Endodermal cell (in vitro differentiated cells): Measurements from ENCODE around the gene VAC14. TPM values are rescaled to one million over a fixed set of nuclear protein-coding genes. Genes with fewer than 3 reads are reported as not detected.

Experiments used
- DNase-seq: peaks from one replicate; pipeline ENCODE4 v3.0.0-alpha.2; 2017
- H3K27ac ChIP-seq: 2 replicates; pipeline ENCODE4 v1.5.1; 2013; ENCODE audit warnings: mild to moderate bottlenecking, low read depth, low read length, moderate library complexity
- H3K27me3 ChIP-seq: 2 replicates; pipeline ENCODE4 v1.6.1; 2013; ENCODE audit warnings: mild to moderate bottlenecking, low read length, moderate library complexity; ENCODE audit not compliant: insufficient read depth, control insufficient read depth, poor library complexity, severe bottlenecking
- H3K36me3 ChIP-seq: 2 replicates; pipeline ENCODE4 v1.7.0; 2013; ENCODE audit warnings: mild to moderate bottlenecking, low read length, moderate library complexity; ENCODE audit not compliant: control insufficient read depth, insufficient read depth
- H3K4me1 ChIP-seq: one replicate; pipeline ENCODE4 v1.7.0; 2013; ENCODE audit warnings: low read length; ENCODE audit not compliant: control insufficient read depth, insufficient read depth
- H3K4me3 ChIP-seq: 2 replicates; pipeline ENCODE4 v1.5.1; 2013; ENCODE audit warnings: mild to moderate bottlenecking, low read length, moderate library complexity
- H3K9ac ChIP-seq: 2 replicates; pipeline ENCODE4 v1.6.1; 2013; ENCODE audit warnings: mild to moderate bottlenecking, low read length, moderate library complexity; ENCODE audit not compliant: poor library complexity, severe bottlenecking; ENCODE audit errors: extremely low read depth
- H3K9me3 ChIP-seq: 2 replicates; pipeline ENCODE4 v1.6.1; 2013; ENCODE audit warnings: mild to moderate bottlenecking, low read length, moderate library complexity; ENCODE audit not compliant: control insufficient read depth
- H3K27ac Mint-ChIP-seq: 2 replicates; pipeline ENCODE4 v1.8.0; 2020; ENCODE audit warnings: mixed read lengths
- H3K27me3 Mint-ChIP-seq: 2 replicates; pipeline ENCODE4 v1.8.0; 2021; ENCODE audit warnings: mild to moderate bottlenecking, mixed read lengths; ENCODE audit not compliant: insufficient read depth
- H3K36me3 Mint-ChIP-seq: 2 replicates; pipeline ENCODE4 v1.8.0; 2020; ENCODE audit warnings: low read depth, mixed read lengths
- H3K4me1 Mint-ChIP-seq: 2 replicates; pipeline ENCODE4 v1.8.0; 2020; ENCODE audit warnings: mixed read lengths
- H3K4me3 Mint-ChIP-seq: 2 replicates; pipeline ENCODE4 v1.8.0; 2020; ENCODE audit warnings: mild to moderate bottlenecking, moderate library complexity, mixed read lengths
- H3K9me3 Mint-ChIP-seq: 2 replicates; pipeline ENCODE4 v1.8.0; 2020; ENCODE audit warnings: mild to moderate bottlenecking, mixed read lengths
- WGBS, 2 experiments: methylation state at CpG; one replicate each; pipeline versions ENCODE4 v1.1.5 to v1.1.7; 2013; ENCODE audit warnings: missing lambda C conversion rate in 2 of 2, mixed read lengths in 1 of 2; ENCODE audit not compliant: insufficient coverage in 1 of 2, insufficient read length in 1 of 2; 5-methylcytosine and 5-hydroxymethylcytosine counted together
- total RNA-seq, 2 donors: library from RNA; stranded (reverse); fragmentation: NEBNext Ultra II Directional in 1 of 2; extraction: Animal tissue kit (Norgen Biotek cat#: 25700) in 1 of 2; gene quantifications; 2 replicates in 1 of 2; 3 replicates in 1 of 2; pipeline ENCODE4 v1.2.1, GENCODE V29; 2021
- TF ChIP-seq, protein P1 (sequence below): fragments of 200-600 bp; sonication (generic); conservative IDR thresholded peaks from 2 replicates; pipeline ENCODE4 v1.5.0; 2021; ENCODE audit warnings: antibody characterized with exemption, mild to moderate bottlenecking

Gene VAC14
- total RNA-seq, 2 donors from 2014 or later: 47.5 to 48.7 TPM

DNA sequence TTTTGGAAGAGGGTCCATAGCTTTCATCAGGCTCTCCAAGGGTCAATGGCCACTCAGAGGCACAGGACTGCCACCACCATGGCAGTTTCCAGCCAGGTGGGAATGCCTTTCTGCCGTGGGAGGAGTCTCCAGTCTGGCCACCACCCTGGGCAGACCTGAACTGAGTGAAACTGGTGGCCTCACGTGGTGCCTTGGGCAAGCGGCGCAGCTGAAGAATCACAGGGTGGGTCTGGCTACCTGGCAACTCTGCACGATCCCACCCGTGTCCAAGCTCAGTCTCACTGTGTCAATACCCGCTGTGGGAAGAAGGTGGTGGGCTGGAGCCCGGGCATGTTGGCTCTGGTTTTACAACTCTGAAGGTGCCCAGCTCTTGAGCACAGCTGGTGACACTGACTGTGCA is 31.8 kb downstream of the VAC14 start:
- Histone ChIP-seq H3K4me1 (no peaks in the 10 kb centered on the region), H3K36me3 (peaks cover 23% of the 10 kb centered on the region), H3K27ac (no peak overlapping the region), H3K27me3 (no peaks in the 10 kb centered on the region), H3K9me3 (no peaks in the 10 kb centered on the region), H3K4me3 (no peak overlapping the region), H3K9ac (no peak overlapping the region)
- no peak for DNase-seq
- TF ChIP-seq, protein P1, sequence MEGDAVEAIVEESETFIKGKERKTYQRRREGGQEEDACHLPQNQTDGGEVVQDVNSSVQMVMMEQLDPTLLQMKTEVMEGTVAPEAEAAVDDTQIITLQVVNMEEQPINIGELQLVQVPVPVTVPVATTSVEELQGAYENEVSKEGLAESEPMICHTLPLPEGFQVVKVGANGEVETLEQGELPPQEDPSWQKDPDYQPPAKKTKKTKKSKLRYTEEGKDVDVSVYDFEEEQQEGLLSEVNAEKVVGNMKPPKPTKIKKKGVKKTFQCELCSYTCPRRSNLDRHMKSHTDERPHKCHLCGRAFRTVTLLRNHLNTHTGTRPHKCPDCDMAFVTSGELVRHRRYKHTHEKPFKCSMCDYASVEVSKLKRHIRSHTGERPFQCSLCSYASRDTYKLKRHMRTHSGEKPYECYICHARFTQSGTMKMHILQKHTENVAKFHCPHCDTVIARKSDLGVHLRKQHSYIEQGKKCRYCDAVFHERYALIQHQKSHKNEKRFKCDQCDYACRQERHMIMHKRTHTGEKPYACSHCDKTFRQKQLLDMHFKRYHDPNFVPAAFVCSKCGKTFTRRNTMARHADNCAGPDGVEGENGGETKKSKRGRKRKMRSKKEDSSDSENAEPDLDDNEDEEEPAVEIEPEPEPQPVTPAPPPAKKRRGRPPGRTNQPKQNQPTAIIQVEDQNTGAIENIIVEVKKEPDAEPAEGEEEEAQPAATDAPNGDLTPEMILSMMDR: no peak
- Mint-ChIP-seq H3K4me1 (no peaks in the 10 kb centered on the region), H3K27ac (no peak overlapping the region), H3K36me3 (peaks cover 29% of the 10 kb centered on the region), H3K4me3 (no peak overlapping the region), H3K9me3 (no peaks in the 10 kb centered on the region), H3K27me3 (no peaks in the 10 kb centered on the region)
- WGBS, 2 experiments: 93 to 97% methylated on average over 8 of the region's 8 CpGs

DNA sequence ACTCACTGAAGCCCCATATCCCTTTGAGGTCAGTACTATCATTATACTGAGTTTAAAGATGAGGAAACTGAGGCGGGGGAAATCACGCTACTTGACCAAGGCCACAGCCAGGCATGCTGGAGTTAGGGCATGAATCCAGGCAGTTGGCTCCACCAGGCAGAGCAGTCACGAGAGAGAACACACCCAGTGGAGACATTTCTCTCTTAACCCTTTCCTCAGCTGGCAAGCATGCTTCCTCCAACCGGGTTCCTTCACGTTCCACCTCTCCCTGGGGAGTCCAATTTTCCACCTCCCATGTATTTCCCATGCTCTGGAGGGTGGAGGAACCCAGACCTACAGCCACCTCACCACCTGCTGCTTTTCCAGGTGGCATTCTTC is 32.8 kb downstream of the VAC14 start:
- Mint-ChIP-seq H3K36me3 (peaks cover 26% of the 10 kb centered on the region), H3K4me1 (no peaks in the 10 kb centered on the region), H3K9me3 (no peaks in the 10 kb centered on the region), H3K27ac (peak overlapping the region; percentile 44), H3K4me3 (no peak overlapping the region), H3K27me3 (no peaks in the 10 kb centered on the region)
- H3K36me3 ChIP-seq: peaks cover 23% of the 10 kb centered on the region
- H3K4me3 ChIP-seq: no peak overlapping the region
- no peaks in the 10 kb centered on the region for H3K27me3 ChIP-seq
- DNase-seq: no peak
- no peaks in the 10 kb centered on the region for H3K4me1 ChIP-seq
- H3K9ac ChIP-seq: no peak overlapping the region
- 84 to 96% methylated on average over 4 to 5 of the region's 5 CpGs for WGBS, 2 experiments
- TF ChIP-seq, protein P1: no peak
- H3K9me3 ChIP-seq: no peaks in the 10 kb centered on the region
- H3K27ac ChIP-seq: no peak overlapping the region

DNA sequence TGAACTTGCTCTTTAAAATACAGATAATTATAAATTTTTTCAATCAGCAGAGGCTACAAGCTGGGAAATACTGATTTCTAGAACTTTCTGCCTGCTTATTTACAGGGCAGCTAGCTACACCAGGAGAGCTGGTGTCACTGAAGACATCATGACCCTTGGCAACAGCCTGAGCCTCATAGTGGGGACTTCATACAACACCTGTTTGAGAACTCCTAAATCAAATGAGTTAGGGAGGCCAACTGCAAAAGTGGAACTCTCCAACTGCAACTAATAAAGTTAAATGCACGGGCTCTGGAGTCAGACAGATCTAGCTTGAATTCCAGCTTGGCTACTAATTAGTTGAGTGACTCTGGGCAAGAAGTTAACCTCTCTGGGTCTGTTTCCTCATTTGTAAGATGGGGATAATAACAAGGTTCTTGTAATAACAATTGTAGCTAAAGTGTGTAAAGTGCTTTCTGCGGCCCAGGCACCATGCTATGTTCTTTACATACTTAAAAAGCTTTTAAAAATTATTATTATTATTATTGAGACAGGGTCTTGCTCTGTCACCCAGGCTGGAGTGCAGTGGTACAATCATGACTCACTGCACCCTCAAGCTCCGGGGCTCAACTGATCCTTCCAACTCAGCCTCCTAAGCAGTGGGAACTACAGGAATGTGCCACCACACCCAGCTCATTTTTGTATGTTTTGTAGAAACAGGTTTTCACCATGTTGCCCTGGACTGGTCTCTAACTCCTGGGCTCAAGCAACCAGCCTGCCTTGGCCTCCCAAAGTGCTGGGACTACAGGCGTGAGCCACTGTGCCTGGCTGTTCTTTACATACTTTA is 33.4 kb downstream of the VAC14 start:
- Histone ChIP-seq H3K9ac (no peak overlapping the region), H3K4me3 (no peak overlapping the region), H3K9me3 (no peaks in the 10 kb centered on the region), H3K36me3 (peaks cover 28% of the 10 kb centered on the region), H3K4me1 (no peaks in the 10 kb centered on the region), H3K27me3 (no peaks in the 10 kb centered on the region), H3K27ac (no peak overlapping the region)
- 92 to 95% methylated on average over 2 to 3 of the region's 4 CpGs for WGBS, 2 experiments
- Mint-ChIP-seq H3K4me1 (no peaks in the 10 kb centered on the region), H3K27ac (peak overlapping the region; percentile 44), H3K27me3 (no peaks in the 10 kb centered on the region), H3K4me3 (no peak overlapping the region), H3K9me3 (no peaks in the 10 kb centered on the region), H3K36me3 (peaks cover 21% of the 10 kb centered on the region)
- no peak for DNase-seq
- TF ChIP-seq, protein P1: no peak
